Measurements from ENCODE around the gene GALR3. TPM values are rescaled to one million over a fixed set of nuclear protein-coding genes. Genes with fewer than 3 reads are reported as not detected.

The GALR3 gene
- polyA plus RNA-seq, 3 donors, result not detected

- H3K4me3 Mint-ChIP-seq, result peak overlapping the region; percentile 68 to 89
- Histone ChIP-seq H3K4me1 (ENCODE audit: control insufficient read depth in 1 of 2, insufficient read depth in 2 of 2, low read length in 2 of 2) (peaks cover 16 to 20% of the 10 kb centered on the region in 2 donors), H3K9ac (ENCODE audit: insufficient read depth, low read length, poor library complexity, severe bottlenecking) (peak overlapping the region; percentile 57), H3K36me3 (replicated peaks in 1 of 2; ENCODE audit: control insufficient read depth in 1 of 2, insufficient read depth in 2 of 2, low read length in 2 of 2) (no peaks in the 10 kb centered on the region), H3K9me3 (replicated peaks in 1 of 2; ENCODE audit: control insufficient read depth in 1 of 2, insufficient read depth in 1 of 2, low read length in 2 of 2) (no peaks in the 10 kb centered on the region), H3K27me3 (ENCODE audit: control insufficient read depth in 2 of 2, insufficient read depth in 2 of 2, low read length in 2 of 2) (peaks cover 7 to 34% of the 10 kb centered on the region in 2 donors), H3K27ac (ENCODE audit: low read depth in 1 of 2, low read length in 2 of 2) (no peak overlapping the region), H3K4me2 (replicated peaks; ENCODE audit: extremely low read depth, low read length, poor library complexity, severe bottlenecking) (peak overlapping the region; percentile 85), H2AFZ (ENCODE audit: insufficient read depth, low read depth, low read length, poor library complexity, severe bottlenecking) (peak overlapping the region; percentile 84), H3K4me3 (replicated peaks in 1 of 3; ENCODE audit: low read depth in 2 of 3, low read length in 3 of 3) (peak overlapping the region; percentile 14 to 72 (median 21)), H4K20me1 (ENCODE audit: insufficient read depth, low read length) (no peaks in the 10 kb centered on the region), H3K79me2 (ENCODE audit: insufficient read depth, low read length) (no peaks in the 10 kb centered on the region)
- peaks cover 0 to 7% (median 0%) of the 10 kb centered on the region in 7 donors for H3K9me3 Mint-ChIP-seq
- peak; percentile 57 for TF ChIP-seq CTCF (IDR thresholded peaks at IDR 0.05)
- peak; percentile 56 to 71 (median 66) for DNase-seq
- WGBS (ENCODE audit: insufficient coverage), result 2% methylated on average over 67 of the region's 68 CpGs
- H3K27me3 Mint-ChIP-seq (ENCODE audit: low read depth in 3 of 3), result peaks cover 33 to 42% (median 34%) of the 10 kb centered on the region in 3 donors
- intact Hi-C loops (cut with micrococcal nuclease), result loop anchor here (5.0 to 10.0 kb wide), 2 partner anchors 146 to 149 kb away; no protein-coding TSS in a partner anchor
- no peak overlapping the region for H3K27ac Mint-ChIP-seq
- peaks cover 20% of the 10 kb centered on the region for H3K4me1 Mint-ChIP-seq
- H3K36me3 Mint-ChIP-seq, result no peaks in the 10 kb centered on the region
Measured at GRCh38 chr22:37818409-37819104, 4.6 kb upstream of the GALR3 start.

GRCh38 chr22:37819105-37819433 is 4.1 kb upstream of the GALR3 start:
- no peaks in the 10 kb centered on the region for H4K20me1 ChIP-seq (ENCODE audit: insufficient read depth, low read length)
- H3K4me1 Mint-ChIP-seq, result peaks cover 20% of the 10 kb centered on the region
- H3K4me2 ChIP-seq (replicated peaks; ENCODE audit: extremely low read depth, low read length, poor library complexity, severe bottlenecking), result peak overlapping the region; percentile 85
- H3K4me1 ChIP-seq (ENCODE audit: control insufficient read depth in 1 of 2, insufficient read depth in 2 of 2, low read length in 2 of 2), result peaks cover 16 to 21% of the 10 kb centered on the region in 2 donors
- intact Hi-C loops (cut with micrococcal nuclease), result loop anchor here (5.0 to 10.0 kb wide), 2 partner anchors 146 to 148 kb away; no protein-coding TSS in a partner anchor
- peak overlapping the region in 1 of 7 donors; percentile 50 for H3K27ac Mint-ChIP-seq
- TF ChIP-seq CTCF (IDR thresholded peaks at IDR 0.05), result peak; percentile 9
- H3K4me3 Mint-ChIP-seq, result peak overlapping the region; percentile 68 to 89
- no peaks in the 10 kb centered on the region for H3K79me2 ChIP-seq (ENCODE audit: insufficient read depth, low read length)
- peaks cover 0 to 7% (median 0%) of the 10 kb centered on the region in 7 donors for H3K9me3 Mint-ChIP-seq
- peak overlapping the region in 2 of 3 experiments; percentile 21 to 72 for H3K4me3 ChIP-seq (replicated peaks in 1 of 3; ENCODE audit: low read depth in 2 of 3, low read length in 3 of 3)
- H3K27me3 Mint-ChIP-seq (ENCODE audit: low read depth in 3 of 3), result peaks cover 37 to 48% (median 38%) of the 10 kb centered on the region in 3 donors
- DNase-seq, result no peak
- 43% methylated on average over 8 of the region's 14 CpGs for WGBS (ENCODE audit: insufficient coverage)
- peak overlapping the region; percentile 84 for H2AFZ ChIP-seq (ENCODE audit: insufficient read depth, low read depth, low read length, poor library complexity, severe bottlenecking)
- no peaks in the 10 kb centered on the region for H3K36me3 ChIP-seq (replicated peaks in 1 of 2; ENCODE audit: control insufficient read depth in 1 of 2, insufficient read depth in 2 of 2, low read length in 2 of 2)
- peak overlapping the region; percentile 57 for H3K9ac ChIP-seq (ENCODE audit: insufficient read depth, low read length, poor library complexity, severe bottlenecking)
- H3K36me3 Mint-ChIP-seq, result no peaks in the 10 kb centered on the region
- peaks cover 7 to 38% of the 10 kb centered on the region in 2 donors for H3K27me3 ChIP-seq (ENCODE audit: control insufficient read depth in 2 of 2, insufficient read depth in 2 of 2, low read length in 2 of 2)
- no peak overlapping the region for H3K27ac ChIP-seq (ENCODE audit: low read depth in 1 of 2, low read length in 2 of 2)
- no peaks in the 10 kb centered on the region for H3K9me3 ChIP-seq (replicated peaks in 1 of 2; ENCODE audit: control insufficient read depth in 1 of 2, insufficient read depth in 1 of 2, low read length in 2 of 2)

All from CD14-positive monocyte (primary cell).